ENCODE measurements around the gene NRAS. TPM values are rescaled to one million over a fixed set of nuclear protein-coding genes. Genes with fewer than 3 reads are reported as not detected.

Gene NRAS
- total RNA-seq, 1 experiment from 2014 or later: 72.9 TPM

GRCh38 chr1:114735479-114735878 lies 18.9 kb upstream of the NRAS start:
- no peak overlapping the region for H3K56ac ChIP-seq (ENCODE audit: insufficient read length, low read depth, low read length)
- no peaks in the 10 kb centered on the region for H3K9me3 ChIP-seq (ENCODE audit: control insufficient read depth, low read depth, low read length)
- no peaks in the 10 kb centered on the region for H3K79me2 ChIP-seq (ENCODE audit: insufficient read depth, low read length)
- Mint-ChIP-seq H3K27me3 (ENCODE audit: low read depth) (no peaks in the 10 kb centered on the region), H3K36me3 (ENCODE audit: insufficient read depth in 1 of 3, low read depth in 3 of 3) (peaks cover 62 to 87% (median 80%) of the 10 kb centered on the region in 3 experiments; a peak in 6 of 7 replicates), H3K27ac (no peak overlapping the region), H3K4me3 (no peak overlapping the region), H3K9me3 (no peaks in the 10 kb centered on the region), H3K4me1 (no peaks in the 10 kb centered on the region)
- H3K9ac ChIP-seq (ENCODE audit: extremely low read depth, insufficient read length, low read length): no peak overlapping the region
- no peak overlapping the region for H2BK15ac ChIP-seq (ENCODE audit: low read depth, low read length)
- no peak overlapping the region for H2AFZ ChIP-seq (ENCODE audit: low read length)
- no peak overlapping the region for H4K8ac ChIP-seq (replicated peaks; ENCODE audit: insufficient read length, low read depth, low read length)
- no peak overlapping the region for H3K4ac ChIP-seq (ENCODE audit: low read depth, low read length)
- H3K23me2 ChIP-seq (ENCODE audit: insufficient read length, low read depth, low read length, poor library complexity, severe bottlenecking): no peaks in the 10 kb centered on the region
- H3K79me1 ChIP-seq (ENCODE audit: insufficient read depth, low read depth, low read length, poor library complexity, severe bottlenecking): peaks cover 4% of the 10 kb centered on the region
- no peak overlapping the region for H3K18ac ChIP-seq (ENCODE audit: insufficient read length, low read depth, low read length)
- H3K27me3 ChIP-seq (ENCODE audit: insufficient read depth, low read length): no peaks in the 10 kb centered on the region
- H4K20me1 ChIP-seq (ENCODE audit: control insufficient read depth, insufficient read depth, insufficient read length): no peaks in the 10 kb centered on the region
- no peak overlapping the region for H4K91ac ChIP-seq (ENCODE audit: insufficient read length, low read depth, low read length)
- no peak overlapping the region for H3K27ac ChIP-seq (ENCODE audit: insufficient read length, low read depth, low read length)
- no peak for TF ChIP-seq CTCF (conservative IDR thresholded peaks at IDR 0.05)
- no peak overlapping the region for H3T11ph ChIP-seq (ENCODE audit: low read length)
- H2BK120ac ChIP-seq (ENCODE audit: low read depth, low read length, poor library complexity, severe bottlenecking): no peak overlapping the region
- H3K23ac ChIP-seq (ENCODE audit: insufficient read length, low read depth, low read length): no peak overlapping the region
- no CpG with 5 or more reads among the region's 1 CpG for WGBS (ENCODE audit: extremely low coverage, insufficient read length, low lambda C conversion rate)
- H2AK5ac ChIP-seq (ENCODE audit: insufficient read length, low read length): no peak overlapping the region
- no peaks in the 10 kb centered on the region for H3K4me1 ChIP-seq (ENCODE audit: insufficient read depth, low read length)
- no peak overlapping the region for H3K4me2 ChIP-seq (ENCODE audit: insufficient read depth, insufficient read length, low read length)
- no peak overlapping the region for H2BK20ac ChIP-seq (ENCODE audit: low read depth, low read length, poor library complexity, severe bottlenecking)
- no peak for DNase-seq
- H2BK5ac ChIP-seq (ENCODE audit: insufficient read length, low read length): no peak overlapping the region
- H2BK12ac ChIP-seq (ENCODE audit: insufficient read length, low read depth, low read length): no peak overlapping the region
- no peak overlapping the region for H4K5ac ChIP-seq (ENCODE audit: insufficient read length, low read depth, low read length)
- no peak overlapping the region for H3K14ac ChIP-seq (ENCODE audit: insufficient read depth, low read length)

Data from H9 (cell line).